Heart left ventricle (tissue), 13 donors: ENCODE data around the gene ESYT3.

Source experiments
- POLR2A ChIP-seq, 2 donors: fragments of 450-650 bp; IDR thresholded peaks; one replicate each; pipeline ENCODE4 v1.6.1; 2017; ENCODE audit warnings: antibody characterized with exemption in 2 of 2, mild to moderate bottlenecking in 2 of 2, moderate library complexity in 2 of 2
- TF ChIP-seq, protein P1 (sequence below), 12 donors: fragments of 200-600 bp; sonication (generic) in 4 of 12; IDR thresholded peaks; one replicate each; pipeline versions ENCODE4 v1.5.0 to v1.8.0; 2018 to 2022; ENCODE audit warnings: antibody characterized with exemption in 12 of 12, mild to moderate bottlenecking in 5 of 12
- donor health status: ischemic (EF 13 %, LVEDD 7.1; RV severe dilation, severe dysfunction).
- donor health status: DM: no; HTN: yes; CAD: no.
- donor health status: DM: no; HTN: no; CAD: no.
- donor health status: ischemic (EF 25% LVEDD 6.9; RV normal size, moderate dysfunction).
- donor health status: ischemic (EF 25% LVEDD 5.7; RV mildly dilated, moderate dysfunction).
- donor health status: ischemic (EF 35%, LVEDD 5.7; RV mildly dilated, moderate dysfunction).
- donor health status: nonischemic (EF 11% LVEDD 7.7; RV severe dilation, severe dysfunction).
- donor health status: DM: yes; HTN: yes; CAD: no.
- donor health status: PGD.
- donor health status: ischemic (EF 29% LVEDD 5.4; RV normal size, mild dysfunction).
- donor health status: nonischemic (EF 23%, LVEDD 6.1; RV moderate dilation, normal function).

DNA sequence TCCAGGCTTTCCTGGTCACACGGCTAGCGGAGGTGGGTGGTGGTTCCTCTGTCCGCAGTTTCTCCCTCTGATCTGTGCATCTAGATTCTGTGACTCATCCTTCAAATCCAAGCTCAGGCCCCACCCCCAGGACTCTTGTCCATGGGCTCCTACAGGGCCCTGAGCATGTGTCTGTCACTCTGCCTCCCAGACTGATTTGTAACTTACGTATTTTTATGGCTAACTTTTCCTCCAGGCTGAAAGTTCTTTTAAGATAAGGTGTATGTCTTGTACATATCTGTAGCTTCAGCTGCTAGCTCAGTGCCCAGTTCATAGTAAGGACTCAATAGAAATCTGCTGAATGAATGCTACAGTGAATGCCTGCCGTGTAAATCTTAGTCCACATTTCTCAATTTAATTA lies 8.0 kb downstream of the ESYT3 start:
- TF ChIP-seq POLR2A (IDR thresholded peaks at IDR 0.05) = no peak
- TF ChIP-seq, protein P1, sequence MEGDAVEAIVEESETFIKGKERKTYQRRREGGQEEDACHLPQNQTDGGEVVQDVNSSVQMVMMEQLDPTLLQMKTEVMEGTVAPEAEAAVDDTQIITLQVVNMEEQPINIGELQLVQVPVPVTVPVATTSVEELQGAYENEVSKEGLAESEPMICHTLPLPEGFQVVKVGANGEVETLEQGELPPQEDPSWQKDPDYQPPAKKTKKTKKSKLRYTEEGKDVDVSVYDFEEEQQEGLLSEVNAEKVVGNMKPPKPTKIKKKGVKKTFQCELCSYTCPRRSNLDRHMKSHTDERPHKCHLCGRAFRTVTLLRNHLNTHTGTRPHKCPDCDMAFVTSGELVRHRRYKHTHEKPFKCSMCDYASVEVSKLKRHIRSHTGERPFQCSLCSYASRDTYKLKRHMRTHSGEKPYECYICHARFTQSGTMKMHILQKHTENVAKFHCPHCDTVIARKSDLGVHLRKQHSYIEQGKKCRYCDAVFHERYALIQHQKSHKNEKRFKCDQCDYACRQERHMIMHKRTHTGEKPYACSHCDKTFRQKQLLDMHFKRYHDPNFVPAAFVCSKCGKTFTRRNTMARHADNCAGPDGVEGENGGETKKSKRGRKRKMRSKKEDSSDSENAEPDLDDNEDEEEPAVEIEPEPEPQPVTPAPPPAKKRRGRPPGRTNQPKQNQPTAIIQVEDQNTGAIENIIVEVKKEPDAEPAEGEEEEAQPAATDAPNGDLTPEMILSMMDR (IDR thresholded peaks at IDR 0.05) = no peak
